A673 (cell line): ENCODE results near the gene GRIK2. TPM values are rescaled to one million over a fixed set of nuclear protein-coding genes. Genes with fewer than 3 reads are reported as not detected.
"Not testable (repeated sequence)": the region's sequence is repeated elsewhere in the genome, so short reads cannot be mapped to it uniquely, and the experiment has no call there.

Source experiments
- Bru-seq: library from RNA; stranded (reverse); fragments of 400-500 nt; gene quantifications from one replicate; lab custom pipeline; 2021; lab: Mats Ljungman, UMichigan
- BruChase-seq, 2 experiments: library from RNA; stranded (reverse); fragments of 400-500 nt; gene quantifications; one replicate each; lab custom pipeline; 2021; lab: Mats Ljungman, UMichigan
- BruUV-seq: library from RNA; stranded (reverse); fragments of 400-500 nt; replicated peaks from 2 replicates; lab custom pipeline; 2021; lab: Mats Ljungman, UMichigan
- CTCF ChIA-PET: fragments of 300-600 bp; sonication (Branson Sonifier 250); formaldehyde crosslinking; loops from one replicate; lab custom pipeline; 2022; ENCODE audit warnings: antibody characterized with exemption; lab: Charles Lee
- POLR2A ChIA-PET: fragments of 300-600 bp; sonication (Branson Sonifier 250); formaldehyde crosslinking; loops from one replicate; lab custom pipeline; 2022; ENCODE audit warnings: antibody characterized with exemption; ENCODE audit not compliant: low non-redundant PET; lab: Charles Lee
- DNase-seq: peaks from one replicate; pipeline ENCODE4 v3.0.0-alpha.2; 2015; ENCODE audit warnings: low spot score
- H3K27ac ChIP-seq: fragments of 200-600 bp; sonication (generic); 2 replicates; pipeline ENCODE4 v1.5.1; 2016; ENCODE audit warnings: mixed run types, low read depth, mild to moderate bottlenecking, mixed read lengths, antibody characterized with exemption, low read length; ENCODE audit not compliant: poor library complexity, severe bottlenecking
- H3K27me3 ChIP-seq: fragments of 200-600 bp; sonication (generic); replicated peaks from 2 replicates; pipeline ENCODE4 v1.6.1; 2017; ENCODE audit warnings: mixed run types, low read depth, mild to moderate bottlenecking, mixed read lengths, antibody characterized with exemption, low read length; ENCODE audit not compliant: insufficient read depth, poor library complexity
- H3K36me3 ChIP-seq: fragments of 200-600 bp; sonication (generic); 2 replicates; pipeline ENCODE4 v1.6.1; 2016; ENCODE audit warnings: mixed run types, mild to moderate bottlenecking, mixed read lengths, antibody characterized with exemption, low read length; ENCODE audit not compliant: insufficient read depth, poor library complexity, severe bottlenecking
- H3K4me1 ChIP-seq: fragments of 200-600 bp; sonication (generic); 2 replicates; pipeline ENCODE4 v1.6.1; 2017; ENCODE audit warnings: mixed run types, mild to moderate bottlenecking, mixed read lengths, antibody characterized with exemption, low read length; ENCODE audit not compliant: insufficient read depth, poor library complexity, severe bottlenecking
- H3K4me3 ChIP-seq: fragments of 200-600 bp; sonication (generic); 2 replicates; pipeline ENCODE4 v1.5.1; 2016; ENCODE audit warnings: low read depth, mixed run types, mild to moderate bottlenecking, mixed read lengths, low read length; ENCODE audit not compliant: poor library complexity, severe bottlenecking
- H3K9me3 ChIP-seq: fragments of 200-600 bp; sonication (generic); 2 replicates; pipeline ENCODE4 v1.6.1; 2016; ENCODE audit warnings: mixed run types, low read depth, mild to moderate bottlenecking, mixed read lengths, antibody characterized with exemption, low read length; ENCODE audit not compliant: poor library complexity, severe bottlenecking
- CTCF ChIP-seq: fragments of 300-800, 200-600 bp; sonication (generic); conservative IDR thresholded peaks from 2 replicates; pipeline ENCODE4 v1.5.1; 2017; ENCODE audit warnings: low read depth, mild to moderate bottlenecking, antibody characterized with exemption, low read length, moderate library complexity, mixed read lengths
- EZH2 ChIP-seq: fragments of 200-600 bp; sonication (generic); IDR thresholded peaks from 2 replicates; pipeline ENCODE4 v1.6.1; 2017; ENCODE audit warnings: borderline replicate concordance, low read depth, mild to moderate bottlenecking, mixed read lengths, antibody characterized with exemption, low read length; ENCODE audit not compliant: poor library complexity, severe bottlenecking
- intact Hi-C: fragments of 100-400 bp; cut with micrococcal nuclease; formaldehyde crosslinking; loops from one replicate; pipeline ENCODE4 v1.10.0; 2022; ENCODE audit not compliant: unreplicated experiment
- long read RNA-seq: library from polyadenylated mRNA; stranded (forward); transcript quantifications from one replicate; pipeline ENCODE4 v2.0.0, GENCODE V29; 2022
- total RNA-seq: library from RNA; stranded (reverse); gene quantifications from 2 replicates; pipeline ENCODE4 v1.2.3, GENCODE V29; 2021

GRIK2 gene
- total RNA-seq: 62.1 and 65.6 TPM in 2 replicates
- Bru-seq, nascent RNA: percentile 89 among the genes with signal in this experiment
- BruChase-seq, experiment 1, labeled RNA remaining after a 2-hour chase: percentile 83 among the genes with signal in this experiment
- BruChase-seq, experiment 2, labeled RNA remaining after a 6-hour chase: percentile 73 among the genes with signal in this experiment
- long read RNA-seq, partial matches to known transcripts: 74 of 151 reads
- long read RNA-seq, other reads (novel, unspliced or antisense): 77 of 151 reads

DNA sequence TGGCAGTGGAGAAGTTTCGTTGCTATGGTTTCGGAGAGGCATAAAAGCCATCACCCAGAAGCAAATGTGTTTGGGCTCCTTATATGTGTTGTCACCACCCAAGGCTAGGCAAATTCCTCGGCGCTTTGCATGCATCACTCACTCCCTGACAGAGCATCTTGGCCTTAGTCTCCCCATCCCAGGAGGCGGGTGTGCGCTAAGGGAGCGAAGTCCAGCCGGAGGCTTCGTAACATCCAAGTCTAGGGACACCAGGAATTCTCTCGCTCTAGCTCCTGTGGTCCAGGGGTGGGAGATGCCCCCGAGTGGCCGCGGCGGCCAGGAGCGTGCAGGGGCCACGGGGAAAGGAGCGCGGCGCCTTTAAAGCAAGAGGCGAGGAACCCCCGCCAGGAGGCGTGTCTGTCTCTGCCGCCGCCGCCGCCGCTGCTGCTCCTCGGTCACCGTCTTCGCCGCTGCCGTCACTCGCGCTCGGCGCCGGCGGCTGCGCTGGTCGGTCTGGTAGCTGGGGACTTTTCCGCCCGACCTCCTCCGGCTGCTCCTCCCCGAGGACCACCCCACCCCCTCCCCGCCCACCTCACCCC lies at the start of gene GRIK2:
GRIK2 (plus strand) TSS at position 458 of the 578 bp plus-strand sequence.
- POLR2A ChIA-PET: interaction anchor here (0.7 kb wide), 1 partner anchor 889 kb away, joined by 4 read pairs; no protein-coding TSS in a partner anchor
- BruUV-seq: no TSS peak
- no peaks in the 10 kb centered on the region for H3K9me3 ChIP-seq

DNA sequence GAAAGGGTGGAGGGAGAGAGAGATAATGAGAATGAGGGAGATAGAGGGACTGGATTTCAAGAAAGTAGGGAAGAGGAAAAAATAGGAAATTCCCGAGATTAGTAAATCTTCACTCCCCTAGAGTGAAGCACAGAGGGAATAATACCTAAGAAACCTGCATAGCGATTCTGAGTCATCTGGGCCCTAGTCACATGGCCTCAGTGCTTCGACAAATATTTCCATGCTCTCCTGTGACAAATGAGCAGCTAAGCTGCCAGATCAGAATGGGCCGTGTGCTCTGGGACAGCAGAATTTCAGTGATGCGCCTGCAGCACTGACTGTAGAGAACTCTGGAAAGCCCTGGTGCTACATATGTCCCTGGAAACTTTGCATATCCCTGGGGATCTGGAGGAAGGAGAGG lies 48.6 kb upstream of the GRIK2 start:
- Histone ChIP-seq H3K9me3 (no peaks in the 10 kb centered on the region), H3K4me3 (no peak overlapping the region), H3K36me3 (no peaks in the 10 kb centered on the region), H3K27ac (no peak overlapping the region), H3K27me3 (no peaks in the 10 kb centered on the region), H3K4me1 (no peaks in the 10 kb centered on the region)
- intact Hi-C loops: no loop called here
- ChIA-PET POLR2A (no interaction called here), CTCF (no interaction called here)
- no peak for DNase-seq
- TF ChIP-seq EZH2 (no peak), CTCF (no peak)
- BruUV-seq: no TSS peak

More for the DNA sequence above, at the start of gene GRIK2:
- CTCF ChIA-PET: interaction anchor here (0.6 kb wide), 2 partner anchors 514 to 784 kb away, joined by 3 to 5 read pairs; no protein-coding TSS in a partner anchor
- intact Hi-C loops: loop anchor here (5.0 to 10.0 kb wide), 2 partner anchors 281 to 661 kb away; no protein-coding TSS in a partner anchor
- TF ChIP-seq EZH2 (no peak), CTCF (peak; percentile 45; the same call in 1 of the 2 replicates)
- Histone ChIP-seq H3K4me3 (peak within 1 kb of the TSS; percentile 75), H3K36me3 (peaks cover 1% of the 10 kb centered on the region), H3K4me1 (peaks cover 13% of the 10 kb centered on the region), H3K27me3 (no peaks in the 10 kb centered on the region), H3K27ac (peak within 1 kb of the TSS; percentile 71)
- DNase-seq: peak; percentile 81

- no peak for TF ChIP-seq EZH2
- no peak for TF ChIP-seq CTCF
- BruUV-seq: no TSS peak
- CTCF ChIA-PET: no interaction called here
Measured at GRCh38 chr6:101348816-101349215, 44.7 kb upstream of the GRIK2 start.

DNA sequence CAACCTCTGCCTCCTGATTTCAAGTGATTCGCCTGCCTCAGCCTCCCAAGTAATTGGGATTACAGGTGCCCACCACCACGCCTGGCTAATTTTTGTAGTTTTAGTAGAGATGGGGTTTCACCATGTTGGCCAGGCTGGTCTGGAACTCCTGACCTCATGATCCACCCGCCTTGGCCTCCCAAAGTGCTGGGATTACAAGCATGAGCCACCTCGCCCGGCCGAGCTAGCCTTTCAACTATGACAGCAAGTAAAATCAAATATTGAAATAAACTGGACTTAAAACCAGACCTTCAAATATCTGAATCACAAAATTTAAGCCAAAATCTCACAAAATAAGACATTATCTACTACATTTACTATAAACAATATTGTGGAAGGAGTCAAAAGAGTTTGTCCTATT lies 42.9 kb upstream of the GRIK2 start:
- H3K4me1 ChIP-seq, H3K27me3 ChIP-seq, POLR2A ChIA-PET, H3K36me3 ChIP-seq, H3K9me3 ChIP-seq, H3K4me3 ChIP-seq, CTCF ChIA-PET, intact Hi-C loops, BruUV-seq, H3K27ac ChIP-seq, DNase-seq: not testable (repeated sequence)

More at GRCh38 chr6:101348816-101349215, 44.7 kb upstream of the GRIK2 start:
- Histone ChIP-seq H3K9me3 (no peaks in the 10 kb centered on the region), H3K36me3 (no peaks in the 10 kb centered on the region), H3K27ac (no peak overlapping the region), H3K4me3 (no peak overlapping the region), H3K27me3 (no peaks in the 10 kb centered on the region), H3K4me1 (peaks cover 3% of the 10 kb centered on the region)
- POLR2A ChIA-PET: no interaction called here
- intact Hi-C loops: no loop called here
- no peak for DNase-seq
